8988T (cell line): ENCODE data around the gene SRPK2.
"Not testable (repeated sequence)": the region's sequence is repeated elsewhere in the genome, so short reads cannot be mapped to it uniquely, and the experiment has no call there.

ENCODE experiments used
- DNase-seq: peaks from one replicate; pipeline ENCODE4 v3.0.0; 2011

SRPK2 gene

DNA sequence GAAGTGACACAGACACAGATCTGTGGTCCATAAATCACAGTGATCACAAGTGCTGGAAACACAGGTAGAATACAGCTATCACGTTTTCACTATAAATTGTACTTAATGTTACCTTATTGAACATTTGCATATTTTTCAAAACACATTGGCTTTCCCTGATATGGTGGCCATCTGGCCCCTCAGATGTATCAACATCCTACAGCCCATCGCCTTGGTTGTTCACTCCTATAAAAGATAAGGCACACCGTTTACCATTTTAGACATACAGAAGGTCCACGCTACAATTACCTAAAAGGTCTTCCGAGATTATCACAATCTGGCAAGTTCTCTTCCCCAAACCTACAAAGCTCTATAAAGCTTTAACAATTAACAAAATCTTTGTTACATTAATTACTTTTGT lies 91.4 kb downstream of the SRPK2 start:
- DNase-seq: no peak

DNA sequence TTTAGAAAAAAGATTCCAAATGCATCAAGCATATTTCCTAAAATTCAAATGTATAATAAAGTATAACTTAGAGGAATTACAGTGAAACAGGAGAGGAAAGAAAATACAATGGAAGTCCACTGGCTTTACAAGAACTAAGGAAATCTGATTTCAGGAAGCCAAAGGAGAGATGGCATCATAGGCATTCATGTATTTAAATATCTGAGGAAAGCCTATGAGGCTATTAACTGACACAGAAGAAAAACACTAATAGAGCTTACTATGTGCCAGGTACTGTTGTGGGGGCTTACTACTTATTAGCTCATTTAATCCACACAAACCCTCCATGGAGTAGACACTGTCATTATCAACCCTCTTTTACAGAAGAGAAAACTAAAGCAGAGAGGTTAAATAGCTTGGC lies 92.2 kb downstream of the SRPK2 start:
- DNase-seq: no peak

DNA sequence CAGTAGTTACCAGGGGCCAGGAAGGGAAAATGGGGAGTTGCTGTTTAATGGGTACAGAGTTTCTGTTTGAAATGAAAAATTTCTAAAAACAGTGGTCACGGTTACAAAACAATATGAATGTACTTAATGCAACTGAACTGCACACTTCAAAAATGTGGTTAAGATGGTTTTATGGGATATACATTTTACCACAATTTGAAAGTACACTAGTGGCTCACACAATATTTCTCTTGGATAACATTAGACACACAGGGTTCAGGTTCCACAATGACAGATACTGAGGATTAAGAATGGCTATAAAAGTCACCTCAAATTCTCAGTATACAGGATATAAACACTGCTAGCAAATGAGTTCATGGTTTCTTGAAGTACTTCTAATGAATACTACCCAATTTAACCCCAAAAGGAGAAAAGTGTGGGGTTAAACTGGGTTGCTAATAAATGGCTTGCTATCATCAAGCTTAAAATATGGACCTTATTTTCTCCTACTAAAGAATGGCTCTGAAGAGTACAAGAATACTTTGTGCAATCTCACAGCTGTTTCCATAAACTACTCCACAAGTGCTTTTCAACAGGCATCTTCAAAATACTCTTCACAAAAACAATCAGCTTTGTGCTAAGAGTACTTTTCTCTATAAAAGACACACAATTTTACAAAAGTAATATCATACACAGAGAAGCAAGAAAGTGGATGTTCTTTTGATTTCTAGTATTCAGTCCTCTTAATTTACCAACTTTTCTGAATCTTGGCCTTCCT lies 92.9 kb downstream of the SRPK2 start:
- DNase-seq: no peak

DNA sequence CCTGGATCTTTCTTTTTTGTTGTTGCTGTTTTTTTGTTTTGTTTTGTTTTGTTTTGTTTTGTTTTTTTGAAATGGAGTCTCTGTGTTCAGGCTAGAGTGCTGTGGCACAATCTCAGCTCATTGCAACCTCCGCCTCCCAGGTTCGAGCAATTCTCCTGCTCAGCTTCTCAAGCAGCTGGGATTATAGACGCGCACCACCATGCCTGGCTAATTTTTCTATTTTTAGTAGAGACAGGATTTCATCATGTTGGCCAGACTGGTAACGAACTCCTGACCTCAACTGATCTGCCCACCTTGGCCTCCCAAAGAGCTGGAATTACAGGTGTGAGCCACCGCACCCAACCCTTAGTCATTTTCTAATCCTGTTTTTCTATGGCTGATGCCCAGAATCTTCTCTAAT lies 94.2 kb downstream of the SRPK2 start:
- DNase-seq: not testable (repeated sequence)

DNA sequence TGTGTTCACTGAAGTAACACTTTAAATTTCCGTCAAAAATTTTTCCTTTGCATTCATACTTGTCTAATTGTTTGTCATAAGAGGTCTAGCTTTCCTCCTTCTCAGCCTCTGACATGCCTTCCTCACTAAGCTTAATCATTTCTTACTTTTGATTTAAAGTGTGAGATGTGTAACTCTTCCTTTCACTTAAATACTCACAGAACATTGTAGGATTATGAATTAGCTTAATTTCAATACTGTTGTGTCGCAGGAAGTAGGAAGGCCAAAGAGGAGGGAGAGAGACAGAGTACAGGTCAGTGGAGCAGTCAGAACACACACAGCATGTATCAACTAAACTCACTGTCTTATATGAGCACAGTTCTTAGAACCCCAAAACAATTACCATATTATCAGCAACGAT lies 99.0 kb downstream of the SRPK2 start:
- no peak for DNase-seq

DNA sequence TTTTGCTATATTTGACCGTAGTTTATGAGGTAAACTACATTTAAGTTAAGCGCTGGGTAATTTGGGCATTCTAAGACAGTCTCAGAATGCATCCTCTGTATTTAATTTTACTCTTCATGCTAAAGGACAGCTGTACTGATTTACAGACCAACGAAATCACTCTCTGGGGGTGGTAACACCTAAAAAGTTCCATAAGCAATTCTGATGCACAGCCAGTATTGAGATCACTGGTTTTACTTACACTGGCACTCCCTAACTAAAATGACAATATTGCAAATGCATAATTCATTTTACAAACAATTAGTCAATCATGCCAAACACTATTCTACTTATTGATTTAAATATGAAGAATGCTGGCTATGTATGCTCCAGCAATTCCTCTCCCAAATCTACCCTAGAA lies 102.3 kb downstream of the SRPK2 start:
- DNase-seq: no peak

DNA sequence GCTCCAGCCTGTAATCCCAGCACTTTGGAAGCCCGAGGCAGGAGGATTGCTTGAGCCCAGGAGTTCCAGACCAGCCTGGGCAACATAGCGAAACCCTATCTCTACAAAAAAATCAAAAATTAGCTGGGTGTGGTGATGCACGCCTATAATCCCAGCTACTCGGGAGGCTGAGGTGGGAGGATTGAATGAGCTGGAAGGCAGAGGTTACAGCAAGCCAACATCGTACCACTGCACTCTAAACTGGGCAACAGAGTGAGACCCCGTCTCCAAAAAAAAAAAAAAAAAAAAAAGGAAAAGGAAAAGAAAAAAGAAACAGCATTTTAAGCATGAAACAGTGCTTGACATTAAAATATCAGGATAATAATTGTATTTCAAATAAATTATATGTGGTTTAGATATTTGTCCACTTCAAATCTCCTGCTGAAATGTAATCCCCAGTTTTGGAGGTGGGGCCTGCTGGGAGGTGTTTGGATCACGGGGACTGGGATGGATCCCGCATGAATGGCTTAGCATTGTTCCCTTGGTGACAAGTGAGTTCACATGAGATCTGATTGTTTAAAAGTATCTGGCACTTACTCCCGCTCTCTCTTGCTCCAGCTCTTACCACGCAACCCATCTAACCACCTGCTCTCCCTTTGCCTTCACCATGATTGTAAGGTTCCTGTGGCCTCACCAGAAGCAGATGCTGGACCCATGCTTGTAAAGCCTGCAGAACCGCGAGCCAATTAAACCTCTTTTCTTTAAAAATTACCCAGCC lies 103.4 kb downstream of the SRPK2 start:
- no peak for DNase-seq

DNA sequence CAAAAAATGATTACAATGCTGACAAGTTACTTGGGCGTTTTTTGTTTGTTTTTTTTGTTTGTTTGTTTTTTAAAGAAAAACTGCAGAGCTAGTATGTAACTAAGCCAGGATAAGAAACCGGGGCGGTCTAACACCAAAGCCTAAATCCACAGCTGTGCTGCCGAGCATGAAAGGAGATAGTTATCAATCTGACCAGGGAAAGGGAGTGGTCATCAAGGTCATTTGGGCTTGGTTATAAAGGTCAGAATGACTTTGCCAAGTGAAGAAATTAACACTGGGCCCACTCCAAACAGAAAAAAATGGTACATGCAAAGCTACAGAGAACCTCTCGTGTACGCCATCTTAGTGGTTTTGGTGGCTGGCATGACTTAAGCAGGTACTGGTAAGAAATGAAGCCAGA lies 104.7 kb downstream of the SRPK2 start:
- DNase-seq: no peak

DNA sequence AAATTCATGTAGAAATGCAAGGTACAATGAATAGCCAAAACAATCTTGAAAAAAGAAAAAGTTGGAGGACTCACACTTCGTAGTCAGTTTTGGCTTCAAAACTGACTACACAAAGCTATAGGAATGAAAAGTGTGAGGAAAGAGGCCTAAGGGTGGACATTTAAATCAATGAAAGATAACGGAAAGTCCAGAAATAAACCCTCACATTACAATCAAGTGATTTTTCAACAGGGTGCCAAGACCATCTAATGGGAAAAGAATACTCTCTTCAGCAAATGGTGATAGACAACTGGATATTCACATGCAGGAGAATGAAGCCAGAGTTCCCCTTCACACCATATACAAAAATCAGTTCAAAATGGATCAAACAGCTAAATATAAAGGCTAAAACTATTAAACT lies 106.8 kb downstream of the SRPK2 start:
- DNase-seq: no peak

DNA sequence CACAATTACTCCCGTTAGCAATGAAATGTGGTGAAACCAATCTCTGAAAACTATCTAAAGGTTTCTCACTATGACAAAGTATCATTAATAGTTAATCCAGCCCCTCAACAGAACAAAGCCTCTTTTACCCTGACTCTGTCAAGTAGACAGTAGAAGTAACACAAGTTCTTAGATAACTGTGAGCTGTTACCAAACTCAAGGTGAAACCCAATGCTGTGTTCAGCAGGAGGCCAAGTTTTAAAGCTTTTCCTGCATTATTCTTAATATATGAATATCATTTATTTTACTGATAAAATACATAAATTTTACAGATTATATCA lies 109.1 kb downstream of the SRPK2 start:
- no peak for DNase-seq

DNA sequence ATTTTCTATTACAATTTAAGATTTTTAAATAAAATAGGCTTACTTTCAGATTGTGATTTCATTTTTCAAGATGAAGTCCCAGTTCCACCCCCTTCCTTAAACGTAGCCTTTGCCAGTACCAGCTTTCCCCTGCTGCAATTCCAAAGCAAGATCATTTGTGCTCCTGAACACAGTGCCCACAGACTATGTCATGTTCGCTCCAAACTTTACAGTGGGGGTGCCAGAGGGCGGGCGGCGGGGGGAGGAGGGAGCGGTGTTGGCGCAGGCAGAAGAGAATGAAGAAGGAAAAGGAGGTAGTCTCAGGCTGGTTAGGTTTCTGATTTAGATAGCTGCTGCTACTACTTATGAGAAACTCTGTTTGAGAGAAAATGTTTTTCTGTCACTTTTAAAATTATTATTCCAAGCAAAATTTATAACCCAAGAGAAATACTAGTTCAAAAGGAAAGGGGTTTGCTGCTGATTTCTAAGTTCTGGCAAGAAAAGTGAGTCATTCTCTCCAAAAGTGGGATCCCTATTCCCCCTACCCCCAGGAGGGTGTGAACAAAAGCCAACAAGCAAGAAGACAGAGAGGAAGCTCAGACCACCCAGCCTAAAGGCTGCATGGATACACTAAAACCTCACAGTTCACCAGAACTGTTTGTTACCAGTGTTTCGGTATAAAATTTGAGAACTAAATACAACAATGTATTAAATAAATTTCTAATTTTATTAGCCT lies 109.6 kb downstream of the SRPK2 start:
- no peak for DNase-seq

DNA sequence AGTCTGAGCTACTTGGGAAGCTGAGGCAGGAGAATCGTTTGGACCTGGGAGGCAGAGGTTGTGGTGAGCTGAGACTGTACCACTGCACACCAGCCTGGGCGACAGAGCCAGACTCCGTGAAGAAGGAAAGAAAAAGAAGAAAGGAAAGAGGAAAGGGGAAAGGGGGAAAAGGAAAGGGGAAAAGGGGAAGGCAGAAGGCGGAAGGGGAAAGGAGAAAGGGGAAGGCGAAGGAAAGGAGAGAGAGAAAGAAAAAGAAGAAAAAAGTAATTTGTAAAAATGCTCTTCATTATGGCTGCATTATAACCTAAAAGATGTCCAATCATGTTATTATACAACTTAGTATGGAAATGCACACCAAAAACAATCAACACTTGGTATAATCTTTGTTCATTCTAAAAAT lies 110.2 kb downstream of the SRPK2 start:
- no peak for DNase-seq

DNA sequence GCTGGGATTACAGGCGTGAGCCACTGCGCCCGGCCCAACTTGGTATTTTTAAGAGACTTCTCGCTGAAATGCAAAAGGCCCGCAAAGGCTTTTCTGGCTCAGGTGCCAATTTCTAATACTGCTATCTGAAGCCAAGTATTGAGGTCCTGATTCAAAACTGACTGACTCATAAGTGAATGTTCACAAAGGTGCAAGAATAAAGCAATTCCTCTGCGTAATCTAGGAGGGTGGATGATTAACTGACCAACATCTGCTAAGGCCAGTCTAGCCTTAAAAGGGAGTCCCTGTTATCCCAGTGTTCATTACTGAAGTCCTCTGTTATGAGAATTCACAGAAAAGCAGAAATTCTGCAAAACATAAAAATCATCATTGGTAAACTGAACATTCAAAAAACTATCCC lies 111.4 kb downstream of the SRPK2 start:
- no peak for DNase-seq

DNA sequence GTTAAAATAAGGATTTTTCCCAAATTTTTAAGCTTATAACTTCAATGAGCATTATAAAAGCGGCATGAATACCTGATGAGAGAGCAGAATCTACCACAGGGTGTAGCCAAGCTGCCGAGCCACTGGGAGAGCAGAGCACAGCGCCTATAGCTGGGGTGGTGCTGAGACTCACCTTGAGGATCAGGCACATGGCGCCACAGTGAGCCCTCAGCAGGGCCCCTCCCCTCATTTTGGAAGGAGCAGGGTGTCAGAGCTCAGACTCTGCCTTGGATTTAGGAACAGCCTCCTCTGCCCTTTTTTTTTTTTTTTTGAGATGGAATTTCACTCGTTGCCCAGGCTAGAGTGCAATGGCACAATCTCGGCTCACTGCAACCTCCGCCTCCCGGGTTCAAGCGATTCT lies 118.6 kb downstream of the SRPK2 start:
- DNase-seq: no peak

DNA sequence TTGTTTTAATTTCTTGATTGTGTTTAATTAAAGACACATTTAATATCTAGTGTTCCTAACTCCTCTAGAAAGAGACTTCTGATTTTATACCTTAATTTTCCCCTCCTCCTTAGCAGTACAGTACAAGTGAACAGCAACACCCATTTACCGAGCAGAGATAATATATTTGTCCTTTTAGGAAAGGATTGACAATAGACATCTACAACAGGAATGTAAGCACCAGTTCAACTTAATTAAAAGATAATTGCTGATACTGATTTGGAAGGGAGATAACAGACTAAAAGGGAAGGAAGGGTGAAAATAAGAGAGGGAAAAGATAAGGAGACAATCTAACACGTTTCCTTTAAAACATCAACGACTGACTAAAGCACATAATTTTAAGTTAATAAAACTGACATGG lies 119.3 kb downstream of the SRPK2 start:
- no peak for DNase-seq

DNA sequence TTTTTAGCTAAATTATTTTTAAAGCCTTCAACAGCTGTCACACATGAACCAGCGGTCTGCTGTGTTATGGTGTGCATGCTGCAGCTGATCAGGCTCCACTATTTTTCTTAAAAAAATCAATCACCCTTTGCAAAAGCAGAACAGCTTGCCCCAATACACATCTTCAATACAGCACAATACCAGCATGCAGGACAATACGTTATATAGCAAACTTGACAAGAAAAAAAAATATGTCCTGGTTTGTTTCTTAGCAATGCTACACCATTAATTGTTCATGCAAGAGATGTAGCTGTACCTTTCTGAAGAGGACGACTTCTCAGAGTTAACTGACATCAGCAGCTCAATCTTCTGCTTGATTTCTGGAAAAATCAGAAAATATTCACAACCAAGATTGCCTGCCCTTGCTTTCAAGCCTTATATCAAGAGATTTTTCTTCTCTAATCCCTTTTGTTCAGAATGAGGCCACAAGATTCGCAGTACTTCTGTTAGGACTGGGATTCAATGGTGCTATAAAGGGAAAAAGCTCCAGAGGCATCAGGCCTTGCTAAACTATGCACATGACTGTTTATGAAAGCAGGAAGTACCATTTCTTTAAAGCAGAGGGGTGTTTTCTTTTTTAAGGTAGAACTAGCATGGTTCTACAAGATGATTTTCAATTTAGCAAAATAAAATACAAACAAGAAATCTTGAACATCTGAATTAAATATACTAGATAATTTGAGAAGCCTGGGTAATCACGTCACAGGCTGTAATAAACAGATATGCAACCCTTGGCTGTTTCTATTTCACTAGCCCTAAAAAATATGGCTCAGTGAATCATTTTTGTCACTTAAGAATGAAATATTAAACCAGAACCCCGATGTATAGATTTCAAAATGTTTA lies 120.0 kb downstream of the SRPK2 start:
- no peak for DNase-seq

DNA sequence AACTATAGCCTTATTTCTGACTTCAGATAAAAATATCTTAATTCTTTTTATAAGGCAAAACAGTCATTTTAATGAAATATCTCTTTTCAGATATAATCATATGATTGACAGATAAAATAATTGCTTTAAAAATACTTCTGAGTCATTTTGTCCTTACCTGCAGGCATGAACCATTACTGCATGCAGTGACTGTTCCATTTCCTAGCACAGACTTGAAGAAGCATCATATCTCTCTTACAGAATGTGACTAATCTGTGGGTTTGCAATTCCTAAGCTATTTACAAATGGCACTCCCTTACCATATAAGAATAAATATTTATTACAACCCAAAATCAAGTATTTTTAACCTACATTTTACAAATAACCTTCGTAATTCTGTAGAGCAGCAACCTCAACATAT lies 120.7 kb downstream of the SRPK2 start:
- no peak for DNase-seq

DNA sequence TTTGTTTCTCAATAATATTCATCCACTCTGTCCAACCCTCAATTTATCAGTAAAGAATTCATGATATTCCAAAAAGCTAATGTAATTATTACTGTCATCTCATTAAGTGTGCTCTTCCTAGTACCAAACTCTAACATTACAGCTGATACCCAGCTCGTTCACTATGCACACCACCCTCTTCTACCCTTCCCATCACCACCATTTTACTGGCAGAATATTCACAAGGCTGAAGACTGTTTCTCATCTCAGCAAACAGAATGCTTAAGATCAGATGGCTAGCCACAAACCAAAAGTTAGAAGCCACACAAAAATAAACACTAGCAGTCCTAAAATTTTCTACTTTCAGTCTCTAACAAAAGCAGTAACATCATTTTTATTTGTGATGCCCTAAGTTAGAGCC lies 121.5 kb downstream of the SRPK2 start:
- DNase-seq: no peak

DNA sequence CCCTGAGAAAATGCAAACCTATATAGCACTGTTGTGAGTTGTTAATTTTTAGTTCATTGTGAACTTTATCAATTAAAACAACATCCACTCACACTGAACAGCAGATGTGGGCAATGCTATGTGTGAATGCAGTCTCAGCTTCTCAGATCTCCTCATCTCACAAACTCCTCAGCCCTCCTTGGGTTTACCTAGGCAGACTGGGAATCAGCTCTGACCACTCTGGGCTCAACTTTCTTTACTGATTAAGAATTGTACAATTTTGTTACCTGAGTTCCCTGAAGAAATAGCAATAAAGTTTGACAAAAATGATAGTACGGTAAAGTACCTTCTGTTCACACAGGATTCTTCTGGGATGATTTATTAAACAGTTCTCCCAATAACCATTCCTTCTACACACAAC lies 124.0 kb downstream of the SRPK2 start:
- DNase-seq: no peak

DNA sequence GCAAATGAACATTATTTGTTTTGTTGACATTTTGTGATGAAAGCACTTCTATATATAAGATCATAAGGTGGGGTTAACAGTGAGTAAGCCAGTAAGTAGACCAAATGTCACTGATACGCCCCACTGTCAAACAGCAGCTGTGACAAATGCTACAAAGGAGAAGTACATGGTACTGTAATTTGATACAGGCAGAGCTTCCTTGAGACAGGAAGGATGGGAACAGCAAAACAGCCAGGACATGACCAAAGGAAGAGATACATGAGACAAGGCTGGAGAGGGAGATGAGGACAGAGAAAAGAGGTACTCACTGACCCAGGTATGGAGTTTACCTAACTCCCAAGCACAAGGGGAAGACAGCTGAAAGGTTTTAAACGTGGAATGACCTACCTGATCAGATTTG lies 127.0 kb downstream of the SRPK2 start:
- no peak for DNase-seq

DNA sequence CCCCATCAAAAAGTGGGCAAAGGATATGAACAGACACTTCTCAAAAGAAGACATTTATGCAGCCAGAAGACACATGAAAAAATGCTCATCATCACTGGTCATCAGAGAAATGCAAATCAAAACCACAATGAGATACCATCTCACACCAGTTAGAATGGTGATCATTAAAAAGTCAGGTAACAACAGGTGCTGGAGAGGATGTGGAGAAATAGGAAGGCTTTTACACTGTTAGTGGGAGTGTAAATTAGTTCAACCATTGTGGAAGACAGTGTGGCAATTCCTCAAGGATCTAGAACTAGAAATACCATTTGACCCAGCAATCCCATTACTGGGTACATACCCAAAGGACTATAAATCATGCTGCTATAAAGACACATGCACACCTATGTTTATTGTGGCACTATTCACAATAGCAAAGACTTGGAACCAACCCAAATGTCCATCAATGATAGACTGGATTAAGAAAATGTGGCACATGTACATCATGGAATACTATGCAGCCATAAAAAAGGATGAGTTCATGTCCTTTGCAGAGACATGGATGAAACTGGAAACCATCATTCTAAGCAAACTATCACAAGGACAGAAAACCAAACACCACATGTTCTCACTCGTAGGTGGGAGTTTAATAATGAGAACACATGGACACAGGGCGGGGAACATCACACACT lies 128.4 kb downstream of the SRPK2 start:
- not testable (repeated sequence) for DNase-seq

DNA sequence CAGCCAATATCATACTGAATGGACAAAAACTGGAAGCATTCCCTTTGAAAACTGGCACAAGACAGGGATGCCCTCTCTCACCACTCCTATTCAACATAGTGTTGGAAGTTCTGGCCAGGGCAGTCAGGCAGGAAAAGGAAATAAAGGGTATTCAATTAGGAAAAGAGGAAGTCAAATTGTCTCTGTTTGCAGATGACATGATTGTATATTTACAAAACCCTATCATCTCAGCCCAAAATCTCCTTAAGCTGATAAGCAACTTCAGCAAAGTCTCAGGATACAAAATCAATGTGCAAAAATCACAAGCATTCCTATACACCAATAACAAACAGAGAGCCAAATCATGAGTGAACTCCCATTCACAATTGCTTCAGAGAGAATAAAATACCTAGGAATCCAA lies 129.8 kb downstream of the SRPK2 start:
- not testable (repeated sequence) for DNase-seq

DNA sequence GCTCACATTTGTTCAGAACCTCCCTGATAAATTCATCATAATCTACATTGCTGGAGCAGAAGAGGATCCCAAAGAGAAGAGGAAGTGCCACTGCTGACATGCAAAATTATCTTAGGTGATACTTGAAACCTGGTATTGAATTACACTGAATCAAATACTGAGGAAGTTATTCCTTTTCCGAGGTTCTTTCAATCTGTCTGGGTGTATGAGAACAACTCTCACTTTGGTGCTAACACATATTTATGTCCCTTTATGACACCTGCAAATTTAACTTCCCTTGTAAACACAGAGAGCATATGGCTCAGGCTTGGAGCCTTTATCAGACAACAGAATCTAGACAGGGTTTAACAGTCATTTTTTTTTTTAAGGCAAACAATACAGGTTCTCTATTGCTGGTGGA lies 131.4 kb downstream of the SRPK2 start:
- DNase-seq: no peak
